RWPE2 (cell line): ENCODE data around the gene TREM1.
"Not testable (repeated sequence)": the region's sequence is repeated elsewhere in the genome, so short reads cannot be mapped to it uniquely, and the experiment has no call there.

Experiments
- ATAC-seq: fragments of 200-7000 bp; cut with Tn5 transposase; 3 replicates; pipeline ENCODE4 v1.9.1; 2021; ENCODE audit warnings: low read depth
- DNase-seq: peaks from one replicate; pipeline ENCODE4 v3.0.0-alpha.2; 2020; ENCODE audit warnings: low spot score
- H3K27ac ChIP-seq: fragments of 450-650 bp; 2 replicates; pipeline ENCODE4 v1.5.1; 2017; ENCODE audit warnings: mild to moderate bottlenecking; ENCODE audit not compliant: poor library complexity, severe bottlenecking
- H3K27me3 ChIP-seq: fragments of 250-450 bp; sonication (Bioruptor Pico); 2 replicates; pipeline ENCODE4 v1.5.1; 2021; ENCODE audit warnings: mild to moderate bottlenecking, moderate library complexity; ENCODE audit not compliant: insufficient read depth, poor library complexity, severe bottlenecking
- H3K36me3 ChIP-seq: fragments of 250-450 bp; sonication (Bioruptor Pico); 2 replicates; pipeline ENCODE4 v1.5.1; 2020; ENCODE audit warnings: low read depth, mild to moderate bottlenecking, moderate library complexity
- H3K4me1 ChIP-seq: fragments of 250-450 bp; sonication (Bioruptor Pico); 2 replicates; pipeline ENCODE4 v1.5.1; 2021; ENCODE audit warnings: mild to moderate bottlenecking, moderate library complexity; ENCODE audit not compliant: insufficient read depth, poor library complexity, severe bottlenecking
- H3K4me3 ChIP-seq: fragments of 250-450 bp; sonication (Bioruptor Pico); 2 replicates; pipeline ENCODE4 v1.5.1; 2021; ENCODE audit warnings: mild to moderate bottlenecking, moderate library complexity; ENCODE audit not compliant: severe bottlenecking
- H3K9me3 ChIP-seq: fragments of 250-450 bp; sonication (Bioruptor Pico); 2 replicates; pipeline ENCODE4 v1.5.1; 2021; ENCODE audit warnings: mild to moderate bottlenecking, moderate library complexity; ENCODE audit not compliant: severe bottlenecking
- TF ChIP-seq, protein P1 (sequence below): fragments of 450-650 bp; IDR thresholded peaks from one replicate; pipeline ENCODE4 v1.5.1; 2017; ENCODE audit warnings: mild to moderate bottlenecking, moderate library complexity; ENCODE audit not compliant: poor library complexity, severe bottlenecking

The TREM1 gene

GRCh38 chr6:41298785-41299502 is 12.5 kb upstream of the TREM1 start:
- ATAC-seq (no peak), DNase-seq (no peak)
- Histone ChIP-seq H3K27me3 (peaks cover under 1% of the 10 kb centered on the region), H3K9me3 (peaks cover 3% of the 10 kb centered on the region), H3K36me3 (no peaks in the 10 kb centered on the region), H3K4me1 (no peaks in the 10 kb centered on the region), H3K27ac (no peak overlapping the region), H3K4me3 (no peak overlapping the region)
- TF ChIP-seq, protein P1, sequence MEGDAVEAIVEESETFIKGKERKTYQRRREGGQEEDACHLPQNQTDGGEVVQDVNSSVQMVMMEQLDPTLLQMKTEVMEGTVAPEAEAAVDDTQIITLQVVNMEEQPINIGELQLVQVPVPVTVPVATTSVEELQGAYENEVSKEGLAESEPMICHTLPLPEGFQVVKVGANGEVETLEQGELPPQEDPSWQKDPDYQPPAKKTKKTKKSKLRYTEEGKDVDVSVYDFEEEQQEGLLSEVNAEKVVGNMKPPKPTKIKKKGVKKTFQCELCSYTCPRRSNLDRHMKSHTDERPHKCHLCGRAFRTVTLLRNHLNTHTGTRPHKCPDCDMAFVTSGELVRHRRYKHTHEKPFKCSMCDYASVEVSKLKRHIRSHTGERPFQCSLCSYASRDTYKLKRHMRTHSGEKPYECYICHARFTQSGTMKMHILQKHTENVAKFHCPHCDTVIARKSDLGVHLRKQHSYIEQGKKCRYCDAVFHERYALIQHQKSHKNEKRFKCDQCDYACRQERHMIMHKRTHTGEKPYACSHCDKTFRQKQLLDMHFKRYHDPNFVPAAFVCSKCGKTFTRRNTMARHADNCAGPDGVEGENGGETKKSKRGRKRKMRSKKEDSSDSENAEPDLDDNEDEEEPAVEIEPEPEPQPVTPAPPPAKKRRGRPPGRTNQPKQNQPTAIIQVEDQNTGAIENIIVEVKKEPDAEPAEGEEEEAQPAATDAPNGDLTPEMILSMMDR: no peak

DNA sequence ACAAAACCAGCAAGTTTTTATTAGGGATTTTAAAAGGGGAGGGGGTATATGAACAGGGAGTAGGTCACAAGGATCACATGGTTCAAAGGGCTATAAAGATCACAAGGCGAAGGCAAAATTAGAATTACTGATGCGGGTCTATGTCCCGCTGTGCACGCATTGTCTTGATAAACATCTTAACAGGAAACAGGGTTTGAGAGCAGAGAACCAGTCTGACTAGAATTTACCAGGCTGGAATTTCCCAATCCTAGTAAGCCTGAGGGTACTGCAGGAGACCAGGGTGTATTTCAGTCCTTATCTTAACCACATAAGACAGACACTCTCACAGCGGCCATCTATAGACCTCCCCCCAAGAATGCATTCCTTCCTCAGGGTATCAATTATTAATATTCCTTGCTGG is 10.8 kb upstream of the TREM1 start:
- H3K27ac ChIP-seq, ATAC-seq, H3K9me3 ChIP-seq, H3K36me3 ChIP-seq, H3K27me3 ChIP-seq, H3K4me1 ChIP-seq, DNase-seq, H3K4me3 ChIP-seq: not testable (repeated sequence)

DNA sequence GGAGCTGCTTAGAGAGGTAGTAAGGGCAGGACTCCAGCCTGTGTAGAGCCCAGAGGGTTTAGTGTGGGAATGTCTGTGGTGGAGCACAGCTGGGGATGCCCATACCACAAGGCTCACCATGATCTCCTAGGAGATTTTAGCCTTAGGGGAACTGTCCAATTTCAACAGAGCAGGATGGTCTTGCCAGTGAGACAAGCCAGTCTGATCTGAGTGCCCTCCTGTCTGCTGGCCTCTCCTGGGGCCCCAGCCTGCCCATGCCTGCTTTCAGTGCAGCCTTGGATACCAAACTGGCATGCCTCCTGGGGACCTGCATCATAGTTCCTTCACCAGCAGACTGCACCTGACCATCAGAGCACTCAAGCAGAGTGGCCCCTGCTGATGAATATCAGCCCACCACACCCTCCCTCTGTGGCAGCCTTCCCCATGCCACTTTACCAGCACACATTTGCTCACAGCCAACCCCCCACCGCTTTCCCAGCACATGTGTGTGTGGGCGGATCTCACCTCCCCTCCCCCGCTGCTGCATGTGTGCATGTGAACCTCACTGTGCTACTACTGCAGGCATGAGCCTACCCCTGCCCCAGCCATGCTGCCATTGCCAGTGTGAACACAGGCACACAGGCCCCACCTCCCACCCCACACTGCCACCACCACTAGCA is 7.9 kb upstream of the TREM1 start:
- DNase-seq (no peak), ATAC-seq (no peak)
- no peaks in the 10 kb centered on the region for H3K4me1 ChIP-seq
- H3K27ac ChIP-seq: no peak overlapping the region
- TF ChIP-seq, protein P1: no peak
- no peak overlapping the region for H3K4me3 ChIP-seq
- no peaks in the 10 kb centered on the region for H3K9me3 ChIP-seq
- no peaks in the 10 kb centered on the region for H3K36me3 ChIP-seq
- H3K27me3 ChIP-seq: no peaks in the 10 kb centered on the region

GRCh38 chr6:41291717-41292116 is 5.2 kb upstream of the TREM1 start:
- no peak for ATAC-seq
- TF ChIP-seq, protein P1: no peak
- Histone ChIP-seq H3K36me3 (no peaks in the 10 kb centered on the region), H3K9me3 (no peaks in the 10 kb centered on the region), H3K27me3 (no peaks in the 10 kb centered on the region), H3K27ac (no peak overlapping the region), H3K4me1 (peaks cover 19% of the 10 kb centered on the region), H3K4me3 (no peak overlapping the region)
- DNase-seq: no peak

DNA sequence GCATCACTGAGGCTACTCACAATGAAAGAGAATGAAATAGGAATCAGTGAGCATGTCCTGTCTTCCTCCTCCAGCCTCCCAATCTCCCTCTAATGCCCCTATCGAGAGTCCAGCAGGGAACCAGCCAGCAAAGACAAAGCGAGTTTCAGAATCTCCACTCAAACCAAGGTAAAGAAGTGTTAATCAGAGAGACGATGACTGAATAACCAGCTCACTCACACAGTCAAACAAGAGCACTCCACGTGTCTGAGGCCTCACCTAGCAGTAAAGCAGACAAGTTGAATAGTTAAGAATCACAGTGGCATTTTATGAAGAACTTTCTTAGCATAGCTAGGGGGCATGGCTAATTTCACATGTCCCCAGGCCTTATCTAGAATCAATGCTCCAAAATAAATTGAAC is 3.3 kb upstream of the TREM1 start:
- no peak for ATAC-seq
- H3K9me3 ChIP-seq: no peaks in the 10 kb centered on the region
- no peak for DNase-seq
- no peaks in the 10 kb centered on the region for H3K27me3 ChIP-seq
- H3K36me3 ChIP-seq: no peaks in the 10 kb centered on the region
- TF ChIP-seq, protein P1: no peak
- no peak overlapping the region for H3K4me3 ChIP-seq
- H3K4me1 ChIP-seq: peaks cover 24% of the 10 kb centered on the region
- H3K27ac ChIP-seq: no peak overlapping the region
